Cardiac muscle cell (in vitro differentiated cells and primary cell): Measurements from ENCODE around the gene NCKIPSD. TPM values are rescaled to one million over a fixed set of nuclear protein-coding genes. Genes with fewer than 3 reads are reported as not detected.
A peak's percentile ranks its signal among the peaks of the same experiment; 100 is the strongest.

Source experiments
- DNase-seq, 2 donors: peaks; one replicate each; pipeline versions ENCODE4 v3.0.0 to v3.0.0-alpha.2; 2010 to 2017; ENCODE audit warnings: low read depth in 1 of 2, low spot score in 1 of 2
- H3K27ac ChIP-seq: fragments of 200-600 bp; sonication (generic); 2 replicates; pipeline ENCODE4 v1.5.1; 2016
- H3K27me3 ChIP-seq: fragments of 200-600 bp; sonication (generic); 2 replicates; pipeline ENCODE4 v1.6.0; 2016; ENCODE audit warnings: control low read depth
- H3K36me3 ChIP-seq: fragments of 200-600 bp; sonication (generic); 2 replicates; pipeline ENCODE4 v1.5.1; 2016; ENCODE audit warnings: control low read depth
- H3K4me1 ChIP-seq: fragments of 200-600 bp; sonication (generic); 2 replicates; pipeline ENCODE4 v1.8.1; 2017; ENCODE audit warnings: low read depth, mild to moderate bottlenecking, mixed run types
- H3K4me3 ChIP-seq: fragments of 200-600 bp; sonication (generic); 2 replicates; pipeline ENCODE4 v1.5.1; 2016; ENCODE audit warnings: mild to moderate bottlenecking
- H3K9me3 ChIP-seq: fragments of 200-600 bp; sonication (generic); 2 replicates; pipeline ENCODE4 v1.5.1; 2017; ENCODE audit warnings: low read depth, mild to moderate bottlenecking, control low read depth
- polyA plus RNA-seq: library from polyadenylated mRNA; unstranded; fragments of >200 nt; fragmentation: Nextera tagmentation; extraction: Ambion mirVana; gene quantifications from 2 replicates; pipeline ENCODE4 v1.2.1, GENCODE V29; 2016
- total RNA-seq: library from RNA; depleted of rRNA; stranded (reverse); fragments of >200 nt; gene quantifications from 2 replicates; pipeline ENCODE4 v1.2.3, GENCODE V29; 2016
- TF ChIP-seq, protein P1 (sequence below): IDR thresholded peaks from 2 replicates; pipeline ENCODE4 v1.5.1; 2012; ENCODE audit warnings: low read depth, mild to moderate bottlenecking, low read length

The NCKIPSD gene
- total and polyA plus RNA-seq, 2 experiments from 2014 or later: 51.7 to 68.7 TPM

DNA sequence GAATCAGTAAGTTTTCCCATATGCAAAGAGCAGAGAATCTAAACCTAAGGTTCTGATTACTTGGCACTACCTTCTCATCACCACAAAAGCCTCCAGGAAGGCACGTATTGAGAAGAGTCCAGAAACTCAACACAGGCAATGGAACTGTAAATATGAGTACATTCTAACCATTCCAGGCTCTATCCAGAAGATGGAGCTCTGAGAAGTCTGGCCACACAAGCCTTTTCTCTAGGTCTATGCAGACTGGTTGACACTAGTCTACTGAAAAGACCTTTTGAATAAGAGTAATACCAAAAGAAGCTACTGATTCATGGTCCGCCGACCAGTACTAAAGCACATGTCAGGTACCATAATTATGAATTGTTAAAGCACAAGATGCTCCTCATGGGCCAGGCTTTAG, 12.2 kb upstream of the NCKIPSD start:
- no peaks in the 10 kb centered on the region for H3K27me3 ChIP-seq
- H3K9me3 ChIP-seq: no peaks in the 10 kb centered on the region
- TF ChIP-seq, protein P1, sequence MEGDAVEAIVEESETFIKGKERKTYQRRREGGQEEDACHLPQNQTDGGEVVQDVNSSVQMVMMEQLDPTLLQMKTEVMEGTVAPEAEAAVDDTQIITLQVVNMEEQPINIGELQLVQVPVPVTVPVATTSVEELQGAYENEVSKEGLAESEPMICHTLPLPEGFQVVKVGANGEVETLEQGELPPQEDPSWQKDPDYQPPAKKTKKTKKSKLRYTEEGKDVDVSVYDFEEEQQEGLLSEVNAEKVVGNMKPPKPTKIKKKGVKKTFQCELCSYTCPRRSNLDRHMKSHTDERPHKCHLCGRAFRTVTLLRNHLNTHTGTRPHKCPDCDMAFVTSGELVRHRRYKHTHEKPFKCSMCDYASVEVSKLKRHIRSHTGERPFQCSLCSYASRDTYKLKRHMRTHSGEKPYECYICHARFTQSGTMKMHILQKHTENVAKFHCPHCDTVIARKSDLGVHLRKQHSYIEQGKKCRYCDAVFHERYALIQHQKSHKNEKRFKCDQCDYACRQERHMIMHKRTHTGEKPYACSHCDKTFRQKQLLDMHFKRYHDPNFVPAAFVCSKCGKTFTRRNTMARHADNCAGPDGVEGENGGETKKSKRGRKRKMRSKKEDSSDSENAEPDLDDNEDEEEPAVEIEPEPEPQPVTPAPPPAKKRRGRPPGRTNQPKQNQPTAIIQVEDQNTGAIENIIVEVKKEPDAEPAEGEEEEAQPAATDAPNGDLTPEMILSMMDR: peak; percentile 9
- H3K4me3 ChIP-seq: no peak overlapping the region
- peak overlapping the region; percentile 10 for H3K27ac ChIP-seq
- H3K4me1 ChIP-seq: peaks cover 3% of the 10 kb centered on the region
- peak in 1 of 2 donors; percentile 13 for DNase-seq
- peaks cover 30% of the 10 kb centered on the region for H3K36me3 ChIP-seq

GRCh38 chr3:48696601-48697000, 10.9 kb upstream of the NCKIPSD start:
- TF ChIP-seq, protein P1: no peak
- Histone ChIP-seq H3K36me3 (peaks cover 42% of the 10 kb centered on the region), H3K4me3 (no peak overlapping the region)

GRCh38 chr3:48696156-48696555, 10.4 kb upstream of the NCKIPSD start:
- Histone ChIP-seq H3K36me3 (peaks cover 46% of the 10 kb centered on the region), H3K27me3 (no peaks in the 10 kb centered on the region), H3K9me3 (no peaks in the 10 kb centered on the region), H3K27ac (no peak overlapping the region), H3K4me3 (no peak overlapping the region), H3K4me1 (peaks cover 3% of the 10 kb centered on the region)
- DNase-seq: no peak
- TF ChIP-seq, protein P1: no peak

More at GRCh38 chr3:48696601-48697000, 10.9 kb upstream of the NCKIPSD start:
- Histone ChIP-seq H3K27me3 (no peaks in the 10 kb centered on the region), H3K9me3 (no peaks in the 10 kb centered on the region), H3K27ac (no peak overlapping the region), H3K4me1 (peaks cover 3% of the 10 kb centered on the region)
- no peak for DNase-seq

GRCh38 chr3:48695393-48695753, 9.7 kb upstream of the NCKIPSD start:
- Histone ChIP-seq H3K4me3 (no peak overlapping the region), H3K9me3 (no peaks in the 10 kb centered on the region), H3K36me3 (peaks cover 51% of the 10 kb centered on the region), H3K27ac (no peak overlapping the region), H3K4me1 (peaks cover 3% of the 10 kb centered on the region), H3K27me3 (no peaks in the 10 kb centered on the region)
- peak in 1 of 2 donors; percentile 81 for DNase-seq
- TF ChIP-seq, protein P1: no peak

DNA sequence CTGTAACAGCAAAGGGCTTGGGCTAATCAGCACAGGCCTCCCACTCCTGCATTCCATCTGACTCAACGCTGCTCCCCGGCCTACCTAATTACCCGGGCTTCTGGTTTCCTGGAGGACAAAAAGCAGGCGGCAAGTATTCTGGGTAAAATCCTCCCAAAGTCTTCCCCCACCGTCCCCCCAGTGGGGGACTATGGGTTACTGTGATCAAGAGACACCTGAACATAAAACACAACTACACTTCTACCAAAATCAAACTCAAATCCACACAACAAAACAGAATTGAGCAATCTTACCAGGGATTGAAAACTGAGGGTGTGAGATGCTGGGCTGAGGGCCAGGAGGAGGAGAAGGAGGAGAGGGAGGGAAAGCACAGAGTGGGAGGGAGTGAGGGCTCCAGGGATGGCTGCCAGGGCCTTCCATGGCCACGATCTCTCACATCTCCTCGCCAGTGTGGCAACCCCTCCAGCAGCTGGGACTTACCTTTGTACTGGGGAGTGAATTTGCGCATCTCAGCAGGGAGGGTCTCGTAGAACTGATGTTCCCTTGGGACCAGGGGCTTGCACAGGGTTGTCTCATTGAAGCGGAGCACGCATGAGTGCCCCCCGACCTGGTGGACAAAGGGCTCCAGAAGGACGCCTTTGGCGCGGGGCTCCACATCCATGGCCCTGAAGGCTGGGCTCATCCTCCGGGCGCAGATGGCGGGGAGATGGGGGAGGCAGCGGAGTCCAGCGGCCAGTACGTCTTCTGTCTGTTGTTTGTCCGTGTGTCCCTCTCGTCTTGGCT, 9.1 kb upstream of the NCKIPSD start:
- Histone ChIP-seq H3K27ac (peak overlapping the region; percentile 39), H3K36me3 (peaks cover 57% of the 10 kb centered on the region), H3K4me1 (no peaks in the 10 kb centered on the region), H3K9me3 (no peaks in the 10 kb centered on the region), H3K4me3 (no peak overlapping the region), H3K27me3 (no peaks in the 10 kb centered on the region)
- TF ChIP-seq, protein P1: no peak
- DNase-seq: peak in 1 of 2 donors; percentile 96
